ENCODE results near the gene ABLIM1. TPM values are rescaled to one million over a fixed set of nuclear protein-coding genes. Genes with fewer than 3 reads are reported as not detected.

The ABLIM1 gene
- total and polyA plus RNA-seq, 10 of the 15 experiments (the other 5 are each of a cell fraction or from before 2014, with no cell fraction given), result 14.2 to 50.5 (median 28.1) TPM

DNA sequence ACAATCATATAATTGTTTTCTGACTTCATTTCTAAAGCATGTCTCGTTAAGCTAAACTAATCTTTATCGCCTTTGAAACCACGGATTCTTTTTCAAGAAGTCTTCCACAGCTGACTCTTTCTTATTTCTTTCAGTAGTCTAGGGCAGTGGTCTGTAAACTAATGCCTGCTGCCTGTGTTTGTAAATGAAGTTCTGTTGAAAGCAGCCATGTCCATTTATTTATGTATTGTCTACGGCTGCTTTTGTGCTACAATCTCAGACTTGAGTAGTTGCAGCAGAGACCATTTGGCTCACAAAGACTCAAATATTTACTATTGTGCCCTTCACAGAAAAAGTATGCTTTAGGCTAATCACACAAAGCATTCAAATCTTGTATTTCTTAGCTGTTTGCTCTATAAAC, 20.3 kb upstream of the ABLIM1 start:
- intact Hi-C loops (cut with micrococcal nuclease; ENCODE audit: unreplicated experiment), result no loop called here

More for the DNA sequence above, 20.3 kb upstream of the ABLIM1 start:
- ATAC-seq (no peak), DNase-seq (ENCODE audit: low read depth, low spot score) (no peak), FAIRE-seq (no peak)
- no TSS peak for BruUV-seq (replicated peaks)
- no peaks in the 10 kb centered on the region for H3K36me3 ChIP-seq (ENCODE audit: control insufficient read depth in 2 of 2, insufficient read depth in 2 of 2, low read length in 1 of 2)
- in situ Hi-C loops (cut with MboI), result no loop called here
- H3K79me2 ChIP-seq (ENCODE audit: control insufficient read depth, insufficient read depth, low read length), result no peaks in the 10 kb centered on the region
- CTCF ChIA-PET, result interaction anchor here (1.0 to 1.5 kb wide), 2 partner anchors 207 to 232 kb away, joined by 3 to 7 read pairs; no protein-coding TSS in a partner anchor
- no peak overlapping the region for H3K27ac ChIP-seq (ENCODE audit: control insufficient read depth, insufficient read depth)
- H3K9ac ChIP-seq (ENCODE audit: control insufficient read depth, insufficient read depth, low read length), result no peak overlapping the region
- H3K4me2 ChIP-seq (ENCODE audit: control insufficient read depth, insufficient read depth), result no peak overlapping the region
- RAD21 ChIA-PET (ENCODE audit: unreplicated experiment), result no interaction called here
- H3K4me1 ChIP-seq (ENCODE audit: control insufficient read depth, insufficient read depth, low read length), result no peaks in the 10 kb centered on the region
- SMC1A ChIA-PET (ENCODE audit: uncharacterized antibody, unreplicated experiment), result interaction anchor here (1.1 kb wide), 1 partner anchor 15 kb away, joined by 3 read pairs; no protein-coding TSS in a partner anchor
- no peak overlapping the region for H2AFZ ChIP-seq (ENCODE audit: control insufficient read depth, low read depth, low read length)
- H3K27me3 ChIP-seq (replicated peaks in 1 of 2; ENCODE audit: control insufficient read depth in 2 of 2, insufficient read depth in 2 of 2, low read length in 1 of 2), result no peaks in the 10 kb centered on the region; a peak in 1 of 4 replicates
- WGBS (ENCODE audit: insufficient coverage, insufficient replicate concordance, low lambda C conversion rate, missing lambda C conversion rate), result 11% methylated on average over 4 of the region's 4 CpGs
- POLR2A ChIA-PET, result no interaction called here
- H3K9me3 ChIP-seq (replicated peaks; ENCODE audit: control insufficient read depth, insufficient read depth, low read length), result no peaks in the 10 kb centered on the region
- TF ChIP-seq POLR2AphosphoS2 (IDR thresholded peaks at IDR 0.05; ENCODE audit: low read depth, low read length) (no peak), HCFC1 (IDR thresholded peaks at IDR 0.05; ENCODE audit: low read length) (no peak), DPF2 (IDR thresholded peaks at IDR 0.05) (no peak), MTA2 (IDR thresholded peaks at IDR 0.05; ENCODE audit: low read depth) (no peak), SMAD5 (IDR thresholded peaks at IDR 0.05; ENCODE audit: low read depth) (no peak), GABPA (IDR thresholded peaks at IDR 0.05; ENCODE audit: low read depth) (no peak), ZSCAN29 (IDR thresholded peaks at IDR 0.05) (no peak)
- TF ChIP-seq, protein P1, sequence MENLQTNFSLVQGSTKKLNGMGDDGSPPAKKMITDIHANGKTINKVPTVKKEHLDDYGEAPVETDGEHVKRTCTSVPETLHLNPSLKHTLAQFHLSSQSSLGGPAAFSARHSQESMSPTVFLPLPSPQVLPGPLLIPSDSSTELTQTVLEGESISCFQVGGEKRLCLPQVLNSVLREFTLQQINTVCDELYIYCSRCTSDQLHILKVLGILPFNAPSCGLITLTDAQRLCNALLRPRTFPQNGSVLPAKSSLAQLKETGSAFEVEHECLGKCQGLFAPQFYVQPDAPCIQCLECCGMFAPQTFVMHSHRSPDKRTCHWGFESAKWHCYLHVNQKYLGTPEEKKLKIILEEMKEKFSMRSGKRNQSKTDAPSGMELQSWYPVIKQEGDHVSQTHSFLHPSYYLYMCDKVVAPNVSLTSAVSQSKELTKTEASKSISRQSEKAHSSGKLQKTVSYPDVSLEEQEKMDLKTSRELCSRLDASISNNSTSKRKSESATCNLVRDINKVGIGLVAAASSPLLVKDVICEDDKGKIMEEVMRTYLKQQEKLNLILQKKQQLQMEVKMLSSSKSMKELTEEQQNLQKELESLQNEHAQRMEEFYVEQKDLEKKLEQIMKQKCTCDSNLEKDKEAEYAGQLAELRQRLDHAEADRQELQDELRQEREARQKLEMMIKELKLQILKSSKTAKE (IDR thresholded peaks at IDR 0.05; ENCODE audit: low read depth, poor library complexity, severe bottlenecking), result no peak
- TF ChIP-seq, protein P2, sequence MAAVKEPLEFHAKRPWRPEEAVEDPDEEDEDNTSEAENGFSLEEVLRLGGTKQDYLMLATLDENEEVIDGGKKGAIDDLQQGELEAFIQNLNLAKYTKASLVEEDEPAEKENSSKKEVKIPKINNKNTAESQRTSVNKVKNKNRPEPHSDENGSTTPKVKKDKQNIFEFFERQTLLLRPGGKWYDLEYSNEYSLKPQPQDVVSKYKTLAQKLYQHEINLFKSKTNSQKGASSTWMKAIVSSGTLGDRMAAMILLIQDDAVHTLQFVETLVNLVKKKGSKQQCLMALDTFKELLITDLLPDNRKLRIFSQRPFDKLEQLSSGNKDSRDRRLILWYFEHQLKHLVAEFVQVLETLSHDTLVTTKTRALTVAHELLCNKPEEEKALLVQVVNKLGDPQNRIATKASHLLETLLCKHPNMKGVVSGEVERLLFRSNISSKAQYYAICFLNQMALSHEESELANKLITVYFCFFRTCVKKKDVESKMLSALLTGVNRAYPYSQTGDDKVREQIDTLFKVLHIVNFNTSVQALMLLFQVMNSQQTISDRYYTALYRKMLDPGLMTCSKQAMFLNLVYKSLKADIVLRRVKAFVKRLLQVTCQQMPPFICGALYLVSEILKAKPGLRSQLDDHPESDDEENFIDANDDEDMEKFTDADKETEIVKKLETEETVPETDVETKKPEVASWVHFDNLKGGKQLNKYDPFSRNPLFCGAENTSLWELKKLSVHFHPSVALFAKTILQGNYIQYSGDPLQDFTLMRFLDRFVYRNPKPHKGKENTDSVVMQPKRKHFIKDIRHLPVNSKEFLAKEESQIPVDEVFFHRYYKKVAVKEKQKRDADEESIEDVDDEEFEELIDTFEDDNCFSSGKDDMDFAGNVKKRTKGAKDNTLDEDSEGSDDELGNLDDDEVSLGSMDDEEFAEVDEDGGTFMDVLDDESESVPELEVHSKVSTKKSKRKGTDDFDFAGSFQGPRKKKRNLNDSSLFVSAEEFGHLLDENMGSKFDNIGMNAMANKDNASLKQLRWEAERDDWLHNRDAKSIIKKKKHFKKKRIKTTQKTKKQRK (IDR thresholded peaks at IDR 0.05; ENCODE audit: low read depth, low read length), result no peak
- TF ChIP-seq, protein P3, sequence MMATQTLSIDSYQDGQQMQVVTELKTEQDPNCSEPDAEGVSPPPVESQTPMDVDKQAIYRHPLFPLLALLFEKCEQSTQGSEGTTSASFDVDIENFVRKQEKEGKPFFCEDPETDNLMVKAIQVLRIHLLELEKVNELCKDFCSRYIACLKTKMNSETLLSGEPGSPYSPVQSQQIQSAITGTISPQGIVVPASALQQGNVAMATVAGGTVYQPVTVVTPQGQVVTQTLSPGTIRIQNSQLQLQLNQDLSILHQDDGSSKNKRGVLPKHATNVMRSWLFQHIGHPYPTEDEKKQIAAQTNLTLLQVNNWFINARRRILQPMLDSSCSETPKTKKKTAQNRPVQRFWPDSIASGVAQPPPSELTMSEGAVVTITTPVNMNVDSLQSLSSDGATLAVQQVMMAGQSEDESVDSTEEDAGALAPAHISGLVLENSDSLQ (IDR thresholded peaks at IDR 0.05), result no peak
- H4K20me1 ChIP-seq (ENCODE audit: control insufficient read depth, insufficient read depth), result no peaks in the 10 kb centered on the region
- no peak overlapping the region for H3K4me3 ChIP-seq
